Mammary epithelial cell (primary cell): Measurements from ENCODE around the gene CFI.

Source experiments
- CTCF ChIP-seq, 2 donors: IDR thresholded peaks in 1 of 2; conservative IDR thresholded peaks in 1 of 2; 2 replicates each; pipeline ENCODE4 v1.5.1; 2011 to 2012; ENCODE audit warnings: inconsistent platforms in 2 of 2, low read length in 2 of 2, mild to moderate bottlenecking in 2 of 2, control low read depth in 1 of 2, low read depth in 1 of 2; ENCODE audit not compliant: insufficient read depth in 1 of 2; ENCODE audit errors: extremely low read depth in 1 of 2
- EZH2 ChIP-seq: IDR thresholded peaks from 2 replicates; pipeline ENCODE4 v1.6.1; 2012; ENCODE audit warnings: low read length, inconsistent platforms, borderline replicate concordance

- TF ChIP-seq CTCF (conservative IDR thresholded peaks at IDR 0.05 in 1 of 2, IDR thresholded peaks at IDR 0.05 in 1 of 2; ENCODE audit: extremely low read depth in 1 of 2, insufficient read depth in 1 of 2, low read depth in 1 of 2, low read length in 2 of 2) (no peak), EZH2 (no peak)
These were observed 100.0 kb downstream of the CFI start for GRCh38 chr4:109701566-109702410.
